ENCODE measurements around the gene SHISA2.
A peak's percentile ranks its signal among the peaks of the same experiment; 100 is the strongest.

Gene SHISA2

GRCh38 chr13:26017196-26017921 is 34.5 kb downstream of the SHISA2 start:
- DNase-seq, result no peak

DNA sequence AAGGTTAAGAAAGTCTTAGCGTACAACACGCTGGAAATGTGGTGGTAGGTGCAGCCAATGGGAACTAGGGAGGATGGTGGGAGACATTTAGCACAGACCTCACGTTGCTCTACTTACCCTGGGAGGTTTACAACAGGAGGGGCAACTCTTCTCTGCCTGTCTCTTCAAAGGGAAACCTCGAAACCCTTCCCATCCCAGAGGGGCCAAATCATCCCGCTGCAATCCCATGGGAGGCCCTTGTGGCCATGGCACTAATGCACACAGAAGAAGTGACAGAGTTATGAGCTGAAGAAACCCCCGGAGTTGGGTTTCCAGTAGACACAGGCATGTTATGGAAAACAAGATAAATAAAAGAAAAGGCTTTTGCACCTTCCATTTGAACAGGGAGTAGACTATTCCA is 35.6 kb downstream of the SHISA2 start:
- no peak for DNase-seq

DNA sequence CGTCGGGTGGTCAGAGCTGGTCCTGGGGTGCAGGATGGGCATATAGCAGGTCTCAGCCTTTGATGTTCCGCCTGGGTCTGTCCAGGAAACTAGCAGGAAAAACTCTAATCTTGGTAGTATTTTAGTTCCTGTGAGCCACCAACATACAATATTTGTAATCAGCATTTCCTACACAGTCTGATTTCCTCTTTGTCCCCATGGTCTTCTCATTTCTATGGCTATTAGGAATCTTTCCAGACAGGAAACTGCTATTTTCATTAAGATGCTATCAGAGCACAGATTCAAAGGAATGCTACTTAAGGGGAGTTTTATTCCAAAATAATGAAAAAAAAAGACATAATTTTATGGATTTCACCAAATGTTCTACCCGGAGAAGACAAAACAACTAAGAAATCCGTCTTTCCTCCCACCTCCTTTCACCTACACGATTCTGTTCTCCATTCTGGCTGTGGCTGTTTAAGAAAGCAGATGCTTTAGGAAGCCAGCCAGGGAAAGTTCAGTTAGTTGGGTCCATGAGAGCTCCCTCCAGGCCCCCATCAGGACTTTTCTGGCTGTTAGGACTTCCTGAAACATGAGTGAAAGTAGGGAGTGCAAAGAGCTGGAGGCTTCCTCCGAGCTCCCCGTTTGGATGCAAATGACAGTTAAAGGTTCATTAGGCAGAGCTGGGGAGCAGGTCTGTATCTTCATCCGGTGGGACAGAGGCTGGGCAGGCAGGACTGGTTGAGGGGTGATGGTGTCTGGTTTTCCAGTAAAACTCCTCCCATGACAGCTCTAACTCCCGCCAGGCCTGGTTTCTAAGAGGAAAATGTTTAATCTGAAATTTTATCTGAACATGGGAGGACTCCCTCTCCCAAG is 36.3 kb downstream of the SHISA2 start:
- DNase-seq, result no peak

- no peak for DNase-seq
These were observed 38.8 kb downstream of the SHISA2 start for GRCh38 chr13:26012995-26013394.

DNA sequence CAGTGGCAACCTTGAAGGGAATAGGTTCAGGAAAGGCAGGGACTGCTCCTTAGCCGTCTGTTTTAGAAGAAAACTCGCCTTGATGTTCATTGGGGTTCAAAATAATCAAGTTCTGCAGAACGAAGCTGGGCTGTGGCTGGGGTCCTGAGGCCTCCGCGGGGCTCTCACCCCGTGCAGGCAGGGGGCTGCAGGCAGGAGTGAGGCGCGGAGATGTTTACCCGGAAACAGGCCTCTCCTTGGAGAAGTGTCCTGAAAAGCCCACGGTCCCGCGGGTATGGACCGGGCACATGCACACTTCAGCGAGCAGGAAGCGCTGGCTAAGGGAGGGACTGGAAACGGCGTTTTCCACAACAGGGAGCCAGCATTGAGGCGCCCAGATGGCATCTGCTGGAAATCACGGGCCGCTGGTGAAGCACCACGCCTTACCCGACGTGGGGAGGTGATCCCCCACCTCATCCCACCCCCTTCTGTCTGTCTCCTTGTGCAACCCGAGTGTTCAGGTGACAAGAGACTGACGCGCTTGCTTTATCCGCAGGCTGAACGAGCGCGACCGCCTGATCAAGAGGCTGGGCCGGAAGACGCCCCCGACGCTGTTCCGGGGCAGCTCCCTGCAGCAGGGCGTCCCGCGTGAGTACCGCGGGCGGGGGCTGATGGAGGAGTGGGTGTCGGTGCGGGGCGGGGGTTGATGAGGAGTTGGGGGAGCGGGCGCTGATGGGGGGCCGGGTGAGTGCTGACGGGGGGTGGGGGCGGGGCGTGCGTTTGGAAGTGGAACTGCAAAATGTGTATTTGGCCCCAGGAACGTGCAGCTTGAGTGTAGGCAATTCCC is 39.6 kb downstream of the SHISA2 start:
- peak; percentile 67 for DNase-seq

DNA sequence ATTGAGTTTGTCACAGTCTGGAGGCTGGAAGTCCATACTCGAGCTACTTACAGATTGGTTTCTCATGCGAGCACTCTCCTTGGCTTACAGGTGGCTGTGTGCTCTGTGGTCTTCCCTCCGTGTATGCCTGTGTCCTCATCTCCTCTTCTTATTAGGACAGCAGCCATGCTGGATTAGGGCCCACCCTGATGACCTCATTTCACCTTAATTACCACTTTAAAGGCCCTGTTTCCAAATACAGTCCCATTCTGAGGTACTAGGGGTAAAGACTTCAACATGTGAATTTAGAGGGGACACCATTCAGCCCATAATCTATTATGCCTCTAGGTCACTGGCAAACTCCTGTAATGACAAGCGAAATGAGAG is 40.6 kb downstream of the SHISA2 start:
- DNase-seq, result no peak

- DNase-seq, result no peak
These were observed 41.2 kb downstream of the SHISA2 start for GRCh38 chr13:26010487-26011207.

GRCh38 chr13:26007261-26008125 is 44.3 kb downstream of the SHISA2 start:
- DNase-seq, result no peak
